ENCODE measurements around the gene TERT.
A peak's percentile ranks its signal among the peaks of the same experiment; 100 is the strongest.

TERT gene

DNA sequence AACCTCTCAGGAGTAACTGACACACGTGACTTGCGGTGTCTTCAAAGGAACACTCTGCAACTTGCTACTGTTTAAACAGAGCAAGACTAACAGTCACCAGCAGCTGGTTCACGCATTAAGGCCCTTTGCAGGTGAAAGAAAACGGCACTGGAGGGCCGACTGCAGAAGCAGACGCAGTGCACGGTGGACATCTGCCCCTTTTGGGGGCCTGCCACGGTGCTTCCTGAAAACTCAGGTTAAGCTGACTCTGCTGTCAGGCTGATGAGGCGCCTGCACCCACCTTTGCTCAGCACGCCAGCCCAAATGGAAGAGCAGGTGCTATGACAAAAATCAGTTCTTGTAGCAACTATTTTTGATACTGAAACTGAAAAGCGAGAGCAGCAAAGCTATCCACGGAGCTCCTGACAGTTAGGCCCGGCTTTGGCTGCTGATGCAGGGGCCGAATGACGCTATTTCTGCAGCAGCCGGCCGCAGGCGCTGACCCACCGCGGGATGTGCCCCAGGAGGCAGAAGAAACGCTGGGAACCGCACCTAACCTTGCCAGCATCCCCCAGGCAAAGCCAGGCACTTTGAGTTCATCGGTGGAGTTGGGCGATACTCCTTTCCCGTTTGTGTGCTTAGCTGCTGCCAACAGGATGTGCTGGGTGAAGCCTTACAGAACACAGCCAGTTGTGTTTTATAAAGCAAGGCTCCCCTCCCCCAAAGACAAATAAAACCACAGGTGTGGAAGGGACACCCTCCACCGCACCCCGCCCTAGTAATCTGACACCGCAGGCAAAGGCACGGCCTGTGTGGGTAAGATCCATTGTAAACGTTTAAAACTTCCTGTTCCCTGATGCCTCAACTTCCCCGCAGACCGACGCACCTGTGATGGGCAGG lies 21.1 kb upstream of the TERT start (continued):
- TF ChIP-seq OSR2 (tag by site-specific recombination; IDR thresholded peaks at IDR 0.05) (peak; percentile 32; the same call in 1 of the 2 replicates), ZNF600 (tag by site-specific recombination; IDR thresholded peaks at IDR 0.05) (peak; percentile 15; the same call in 1 of the 2 replicates), WT1 (tag by site-specific recombination; IDR thresholded peaks at IDR 0.05) (peak; percentile 73), ZNF138 (tag by site-specific recombination; IDR thresholded peaks at IDR 0.05; ENCODE audit: borderline replicate concordance) (no peak), SP3 (tag by site-specific recombination; IDR thresholded peaks at IDR 0.05) (0 out of 2 replicates have a peak, but pooled peaks have one; percentile 12), ZNF843 (tag by site-specific recombination; IDR thresholded peaks at IDR 0.05) (peak; percentile 42; the same call in 1 of the 2 replicates), ZNF423 (tag by site-specific recombination; IDR thresholded peaks at IDR 0.05) (peak; percentile 51), KLF7 (tag by site-specific recombination; IDR thresholded peaks at IDR 0.05; ENCODE audit: borderline replicate concordance) (peak; percentile 81; the same call in 1 of the 2 replicates), ZXDB (tag by site-specific recombination; IDR thresholded peaks at IDR 0.05) (peak; percentile 36; the same call in 1 of the 2 replicates), ZNF404 (tag by site-specific recombination; IDR thresholded peaks at IDR 0.05) (no peak), ZNF132 (tag by site-specific recombination; IDR thresholded peaks at IDR 0.05; ENCODE audit: borderline replicate concordance) (no peak), ZNF366 (tag by site-specific recombination; conservative IDR thresholded peaks at IDR 0.05) (0 out of 2 replicates have a peak, but pooled peaks have one; percentile 14), ZNF341 (tag by site-specific recombination; IDR thresholded peaks at IDR 0.05; ENCODE audit: low read depth) (peak; percentile 12; the same call in 1 of the 2 replicates), ZNF610 (tag by site-specific recombination; IDR thresholded peaks at IDR 0.05; ENCODE audit: borderline replicate concordance) (no peak), KLF1 (tag by site-specific recombination; IDR thresholded peaks at IDR 0.05) (peak; percentile 95), ZNF777 (tag by site-specific recombination; IDR thresholded peaks at IDR 0.05; ENCODE audit: borderline replicate concordance) (no peak)
- TF ChIP-seq, protein P1, sequence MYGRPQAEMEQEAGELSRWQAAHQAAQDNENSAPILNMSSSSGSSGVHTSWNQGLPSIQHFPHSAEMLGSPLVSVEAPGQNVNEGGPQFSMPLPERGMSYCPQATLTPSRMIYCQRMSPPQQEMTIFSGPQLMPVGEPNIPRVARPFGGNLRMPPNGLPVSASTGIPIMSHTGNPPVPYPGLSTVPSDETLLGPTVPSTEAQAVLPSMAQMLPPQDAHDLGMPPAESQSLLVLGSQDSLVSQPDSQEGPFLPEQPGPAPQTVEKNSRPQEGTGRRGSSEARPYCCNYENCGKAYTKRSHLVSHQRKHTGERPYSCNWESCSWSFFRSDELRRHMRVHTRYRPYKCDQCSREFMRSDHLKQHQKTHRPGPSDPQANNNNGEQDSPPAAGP (tag by site-specific recombination; IDR thresholded peaks at IDR 0.05): peak; percentile 90
- TF ChIP-seq, protein P2, sequence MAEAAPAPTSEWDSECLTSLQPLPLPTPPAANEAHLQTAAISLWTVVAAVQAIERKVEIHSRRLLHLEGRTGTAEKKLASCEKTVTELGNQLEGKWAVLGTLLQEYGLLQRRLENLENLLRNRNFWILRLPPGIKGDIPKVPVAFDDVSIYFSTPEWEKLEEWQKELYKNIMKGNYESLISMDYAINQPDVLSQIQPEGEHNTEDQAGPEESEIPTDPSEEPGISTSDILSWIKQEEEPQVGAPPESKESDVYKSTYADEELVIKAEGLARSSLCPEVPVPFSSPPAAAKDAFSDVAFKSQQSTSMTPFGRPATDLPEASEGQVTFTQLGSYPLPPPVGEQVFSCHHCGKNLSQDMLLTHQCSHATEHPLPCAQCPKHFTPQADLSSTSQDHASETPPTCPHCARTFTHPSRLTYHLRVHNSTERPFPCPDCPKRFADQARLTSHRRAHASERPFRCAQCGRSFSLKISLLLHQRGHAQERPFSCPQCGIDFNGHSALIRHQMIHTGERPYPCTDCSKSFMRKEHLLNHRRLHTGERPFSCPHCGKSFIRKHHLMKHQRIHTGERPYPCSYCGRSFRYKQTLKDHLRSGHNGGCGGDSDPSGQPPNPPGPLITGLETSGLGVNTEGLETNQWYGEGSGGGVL (tag by site-specific recombination; IDR thresholded peaks at IDR 0.05): peak; percentile 59; the same call in 1 of the 2 replicates
- TF ChIP-seq, protein P3, sequence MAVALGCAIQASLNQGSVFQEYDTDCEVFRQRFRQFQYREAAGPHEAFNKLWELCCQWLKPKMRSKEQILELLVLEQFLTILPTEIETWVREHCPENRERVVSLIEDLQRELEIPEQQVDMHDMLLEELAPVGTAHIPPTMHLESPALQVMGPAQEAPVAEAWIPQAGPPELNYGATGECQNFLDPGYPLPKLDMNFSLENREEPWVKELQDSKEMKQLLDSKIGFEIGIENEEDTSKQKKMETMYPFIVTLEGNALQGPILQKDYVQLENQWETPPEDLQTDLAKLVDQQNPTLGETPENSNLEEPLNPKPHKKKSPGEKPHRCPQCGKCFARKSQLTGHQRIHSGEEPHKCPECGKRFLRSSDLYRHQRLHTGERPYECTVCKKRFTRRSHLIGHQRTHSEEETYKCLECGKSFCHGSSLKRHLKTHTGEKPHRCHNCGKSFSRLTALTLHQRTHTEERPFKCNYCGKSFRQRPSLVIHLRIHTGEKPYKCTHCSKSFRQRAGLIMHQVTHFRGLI (tag by site-specific recombination; IDR thresholded peaks at IDR 0.05): peak; percentile 64

DNA sequence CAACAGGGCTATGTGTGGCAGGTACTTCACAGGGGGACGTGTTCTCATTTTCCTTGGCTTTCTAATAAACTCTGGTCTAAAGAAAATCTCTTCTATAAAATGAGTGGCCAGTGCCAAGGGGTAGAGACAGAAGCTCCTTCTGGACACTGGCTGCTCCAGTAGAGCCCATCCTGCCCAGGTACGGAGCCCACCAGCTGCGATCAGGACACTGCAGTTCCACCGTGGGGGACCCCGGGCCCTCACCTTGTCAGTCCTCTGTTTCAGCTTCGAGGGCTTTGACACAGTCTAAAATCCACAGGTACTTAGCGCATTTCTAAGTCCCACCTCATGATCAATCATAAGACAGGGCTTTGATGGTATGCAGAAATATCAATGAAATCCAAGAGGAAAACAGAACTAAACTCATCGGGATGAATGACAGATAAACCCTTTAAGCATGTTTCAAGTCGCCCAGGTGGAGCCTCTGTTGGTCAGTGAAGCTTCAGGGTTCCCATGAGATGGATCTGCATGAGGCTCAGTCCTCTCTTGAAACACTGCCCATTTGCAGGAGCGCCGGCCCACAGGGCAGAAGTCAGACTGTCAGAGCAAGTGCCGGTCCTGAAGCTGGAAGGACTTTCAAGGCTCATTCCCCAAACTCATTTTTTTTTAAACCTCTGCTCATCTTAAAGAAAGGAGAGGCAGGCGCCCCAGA lies 20.3 kb upstream of the TERT start:
- Histone ChIP-seq H3K4me3 (ENCODE audit: low read depth, low read length) (no peak overlapping the region), H3K27ac (ENCODE audit: extremely low read depth, low read depth, low read length) (no peak overlapping the region), H3K36me3 (ENCODE audit: control insufficient read depth in 2 of 2, insufficient read depth in 1 of 2, low read length in 2 of 2) (peaks cover 5 to 29% of the 10 kb centered on the region in 2 experiments), H3K4me1 (ENCODE audit: control insufficient read depth, insufficient read depth, low read length) (peaks cover 14% of the 10 kb centered on the region), H3K9me3 (ENCODE audit: control insufficient read depth, insufficient read depth, low read depth, low read length) (no peaks in the 10 kb centered on the region)
- CTCF ChIA-PET: interaction anchor here (0.9 to 1.1 kb wide), 2 partner anchors 65 to 141 kb away, joined by 3 to 4 read pairs; no protein-coding TSS in a partner anchor
- POLR2A ChIA-PET: interaction anchor here (0.6 to 1.2 kb wide), 3 partner anchors 13 to 41 kb away, joined by 4 read pairs; partner anchors contain the start of gene CLPTM1L
- TF ChIP-seq ZNF830 (tag by site-specific recombination; IDR thresholded peaks at IDR 0.05; ENCODE audit: low read depth): no peak
- no peak for TF ChIP-seq ZBTB20 (tag by site-specific recombination; IDR thresholded peaks at IDR 0.05)
- no peak for TF ChIP-seq ZNF555 (tag by site-specific recombination; conservative IDR thresholded peaks at IDR 0.05)
- TF ChIP-seq, protein P4, sequence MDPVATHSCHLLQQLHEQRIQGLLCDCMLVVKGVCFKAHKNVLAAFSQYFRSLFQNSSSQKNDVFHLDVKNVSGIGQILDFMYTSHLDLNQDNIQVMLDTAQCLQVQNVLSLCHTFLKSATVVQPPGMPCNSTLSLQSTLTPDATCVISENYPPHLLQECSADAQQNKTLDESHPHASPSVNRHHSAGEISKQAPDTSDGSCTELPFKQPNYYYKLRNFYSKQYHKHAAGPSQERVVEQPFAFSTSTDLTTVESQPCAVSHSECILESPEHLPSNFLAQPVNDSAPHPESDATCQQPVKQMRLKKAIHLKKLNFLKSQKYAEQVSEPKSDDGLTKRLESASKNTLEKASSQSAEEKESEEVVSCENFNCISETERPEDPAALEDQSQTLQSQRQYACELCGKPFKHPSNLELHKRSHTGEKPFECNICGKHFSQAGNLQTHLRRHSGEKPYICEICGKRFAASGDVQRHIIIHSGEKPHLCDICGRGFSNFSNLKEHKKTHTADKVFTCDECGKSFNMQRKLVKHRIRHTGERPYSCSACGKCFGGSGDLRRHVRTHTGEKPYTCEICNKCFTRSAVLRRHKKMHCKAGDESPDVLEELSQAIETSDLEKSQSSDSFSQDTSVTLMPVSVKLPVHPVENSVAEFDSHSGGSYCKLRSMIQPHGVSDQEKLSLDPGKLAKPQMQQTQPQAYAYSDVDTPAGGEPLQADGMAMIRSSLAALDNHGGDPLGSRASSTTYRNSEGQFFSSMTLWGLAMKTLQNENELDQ (tag by site-specific recombination; IDR thresholded peaks at IDR 0.05; ENCODE audit: low read depth): no peak
- TF ChIP-seq ZBTB21 (tag by site-specific recombination; IDR thresholded peaks at IDR 0.05): no peak
- TF ChIP-seq ZNF404 (tag by site-specific recombination; IDR thresholded peaks at IDR 0.05): no peak
- no peak for TF ChIP-seq ZNF48 (tag by site-specific recombination; IDR thresholded peaks at IDR 0.05)
- no peak for TF ChIP-seq ZNF138 (tag by site-specific recombination; IDR thresholded peaks at IDR 0.05; ENCODE audit: borderline replicate concordance)
- TF ChIP-seq ZNF473 (tag by site-specific recombination; IDR thresholded peaks at IDR 0.05): no peak
